SU-DHL-6 (cell line): Measurements from ENCODE around the gene ZBTB8OS.
"Not testable (repeated sequence)": the region's sequence is repeated elsewhere in the genome, so short reads cannot be mapped to it uniquely, and the experiment has no call there.

Source experiments
- H2AFZ ChIP-seq: fragments of 200-600 bp; sonication (generic); 2 replicates; pipeline ENCODE4 v1.6.1; 2014; ENCODE audit warnings: low read depth, mild to moderate bottlenecking, moderate library complexity, mixed read lengths, antibody characterized with exemption, low read length; ENCODE audit not compliant: severe bottlenecking
- H3F3A ChIP-seq: fragments of 200-600 bp; shearing (Covaris generic); 2 replicates; pipeline ENCODE4 v1.6.0; 2016; ENCODE audit warnings: antibody characterized with exemption, mild to moderate bottlenecking; ENCODE audit not compliant: insufficient read depth
- H3K27ac ChIP-seq: fragments of 200-600 bp; sonication (generic); 2 replicates; pipeline ENCODE4 v1.5.1; 2016; ENCODE audit warnings: low read depth, mild to moderate bottlenecking, low read length, moderate library complexity, mixed read lengths
- H3K27me3 ChIP-seq: fragments of 200-600 bp; sonication (generic), shearing (Covaris generic); 2 replicates; pipeline ENCODE4 v1.6.0; 2014; ENCODE audit warnings: mild to moderate bottlenecking, low read length
- H3K36me3 ChIP-seq: fragments of 200-600 bp; sonication (generic); 2 replicates; pipeline ENCODE4 v1.6.1; 2014; ENCODE audit warnings: mild to moderate bottlenecking, low read length, mixed read lengths
- H3K4me2 ChIP-seq: fragments of 300-600, 200-600 bp; shearing (Covaris generic), sonication (generic); 2 replicates; pipeline ENCODE4 v1.6.0; 2014; ENCODE audit warnings: low read length, low read depth, mild to moderate bottlenecking; ENCODE audit not compliant: poor library complexity, severe bottlenecking
- H3K4me3 ChIP-seq: fragments of 200-600 bp; sonication (generic); 2 replicates; pipeline ENCODE4 v1.5.1; 2014; ENCODE audit warnings: antibody characterized with exemption, low read length, mild to moderate bottlenecking, mixed read lengths; ENCODE audit not compliant: insufficient read depth, poor library complexity, severe bottlenecking
- H3K79me2 ChIP-seq: fragments of 200-600 bp; sonication (generic); 2 replicates; pipeline ENCODE4 v1.6.1; 2014; ENCODE audit warnings: mild to moderate bottlenecking, low read length, moderate library complexity; ENCODE audit not compliant: insufficient read depth
- H3K9ac ChIP-seq: fragments of 200-600 bp; sonication (generic); 2 replicates; pipeline ENCODE4 v1.7.0; 2014; ENCODE audit warnings: mild to moderate bottlenecking, low read length
- H3K9me2 ChIP-seq: fragments of 200-600 bp; sonication (generic); replicated peaks from 2 replicates; pipeline ENCODE4 v1.6.1; 2014; ENCODE audit warnings: low read length; ENCODE audit not compliant: insufficient read depth
- H3K9me3 ChIP-seq: fragments of 200-600 bp; sonication (generic); 2 replicates; pipeline ENCODE4 v1.6.1; 2014; ENCODE audit warnings: low read length, mixed read lengths; ENCODE audit not compliant: insufficient read depth
- H4K20me1 ChIP-seq: fragments of 200-600 bp; sonication (generic); 2 replicates; pipeline ENCODE4 v1.6.1; 2014; ENCODE audit warnings: low read depth, mild to moderate bottlenecking, antibody characterized with exemption, low read length, moderate library complexity, mixed read lengths
- CTCF ChIP-seq: fragments of 200-600 bp; sonication (generic); IDR thresholded peaks from one replicate; pipeline ENCODE4 v1.5.1; 2017; ENCODE audit warnings: antibody characterized with exemption, mild to moderate bottlenecking, low read length, moderate library complexity; ENCODE audit not compliant: insufficient read depth, poor library complexity, severe bottlenecking
- EZH2phosphoT487 ChIP-seq: fragments of 200-600 bp; sonication (generic), shearing (Covaris generic); conservative IDR thresholded peaks from 2 replicates; pipeline ENCODE4 v1.6.1; 2018; ENCODE audit warnings: mild to moderate bottlenecking, antibody characterized with exemption, low read length, moderate library complexity, mixed read lengths

Gene ZBTB8OS

DNA sequence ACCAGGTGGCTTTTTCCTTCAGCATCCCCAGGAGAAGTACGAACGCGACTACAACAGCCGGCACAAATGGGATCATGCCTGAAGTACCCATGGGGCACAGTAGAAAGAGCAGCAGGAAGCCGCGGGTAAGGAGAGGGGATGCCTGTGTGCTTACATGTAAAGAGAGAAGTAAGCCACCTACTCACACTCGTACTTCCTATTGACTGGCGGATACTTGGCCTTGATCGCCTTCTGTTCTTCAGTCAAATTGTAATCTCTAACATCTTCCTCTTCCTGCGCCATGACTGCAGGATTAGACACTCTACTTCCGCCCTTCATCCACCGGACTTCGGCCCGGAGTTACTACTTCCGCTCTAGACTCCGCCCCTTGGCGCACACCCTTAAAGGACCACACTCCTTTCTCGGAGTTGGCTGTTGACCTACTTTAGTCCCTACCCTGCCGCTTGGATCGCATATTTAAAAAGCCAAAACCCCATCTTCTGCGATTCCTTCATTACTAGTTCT lies at the start of gene ZBTB8OS:
Gene ZBTB8OS (minus strand): TSS at position 303 of the 504 bp plus-strand sequence. CDS start 21 bp downstream, at position 282.
- peak within 1 kb of the TSS; percentile 73 for H3K4me3 ChIP-seq
- peak within 1 kb of the TSS; percentile 88 for H3K9ac ChIP-seq
- no peaks in the 10 kb centered on the region for H3K9me2 ChIP-seq
- no peak for TF ChIP-seq EZH2phosphoT487
- no peak for TF ChIP-seq CTCF
- H3K36me3 ChIP-seq = peaks cover 35% of the 10 kb centered on the region
- H3K27me3 ChIP-seq = no peaks in the 10 kb centered on the region
- H3K9me3 ChIP-seq = no peaks in the 10 kb centered on the region
- H2AFZ ChIP-seq = no peak within 1 kb of the TSS
- H3F3A ChIP-seq = peaks cover 36% of the 10 kb centered on the region
- H3K4me2 ChIP-seq = peak within 1 kb of the TSS; percentile 99
- H3K79me2 ChIP-seq = peaks cover 85% of the 10 kb centered on the region
- H3K27ac ChIP-seq = peak within 1 kb of the TSS; percentile 97
- peaks cover 11% of the 10 kb centered on the region for H4K20me1 ChIP-seq

- not testable (repeated sequence) for H3F3A ChIP-seq, H3K27me3 ChIP-seq, H3K36me3 ChIP-seq, H3K79me2 ChIP-seq, H3K4me2 ChIP-seq, H3K9me2 ChIP-seq, H2AFZ ChIP-seq, H3K4me3 ChIP-seq, H4K20me1 ChIP-seq, H3K9ac ChIP-seq, H3K9me3 ChIP-seq, H3K27ac ChIP-seq
Measured at GRCh38 chr1:32696996-32697395, 46.6 kb upstream of the ZBTB8OS start.

- H3K4me3 ChIP-seq = no peak overlapping the region
- TF ChIP-seq EZH2phosphoT487 = no peak
- TF ChIP-seq CTCF = no peak
- no peaks in the 10 kb centered on the region for H3K9me2 ChIP-seq
- H3K9ac ChIP-seq = no peak overlapping the region
- H3K36me3 ChIP-seq = no peaks in the 10 kb centered on the region
- no peaks in the 10 kb centered on the region for H3F3A ChIP-seq
- no peaks in the 10 kb centered on the region for H3K9me3 ChIP-seq
- H3K27me3 ChIP-seq = no peaks in the 10 kb centered on the region
- H3K79me2 ChIP-seq = no peaks in the 10 kb centered on the region
- H4K20me1 ChIP-seq = no peaks in the 10 kb centered on the region
- no peak overlapping the region for H2AFZ ChIP-seq
- no peak overlapping the region for H3K27ac ChIP-seq
- no peak overlapping the region for H3K4me2 ChIP-seq
Measured at GRCh38 chr1:32696041-32696440, 45.7 kb upstream of the ZBTB8OS start.

DNA sequence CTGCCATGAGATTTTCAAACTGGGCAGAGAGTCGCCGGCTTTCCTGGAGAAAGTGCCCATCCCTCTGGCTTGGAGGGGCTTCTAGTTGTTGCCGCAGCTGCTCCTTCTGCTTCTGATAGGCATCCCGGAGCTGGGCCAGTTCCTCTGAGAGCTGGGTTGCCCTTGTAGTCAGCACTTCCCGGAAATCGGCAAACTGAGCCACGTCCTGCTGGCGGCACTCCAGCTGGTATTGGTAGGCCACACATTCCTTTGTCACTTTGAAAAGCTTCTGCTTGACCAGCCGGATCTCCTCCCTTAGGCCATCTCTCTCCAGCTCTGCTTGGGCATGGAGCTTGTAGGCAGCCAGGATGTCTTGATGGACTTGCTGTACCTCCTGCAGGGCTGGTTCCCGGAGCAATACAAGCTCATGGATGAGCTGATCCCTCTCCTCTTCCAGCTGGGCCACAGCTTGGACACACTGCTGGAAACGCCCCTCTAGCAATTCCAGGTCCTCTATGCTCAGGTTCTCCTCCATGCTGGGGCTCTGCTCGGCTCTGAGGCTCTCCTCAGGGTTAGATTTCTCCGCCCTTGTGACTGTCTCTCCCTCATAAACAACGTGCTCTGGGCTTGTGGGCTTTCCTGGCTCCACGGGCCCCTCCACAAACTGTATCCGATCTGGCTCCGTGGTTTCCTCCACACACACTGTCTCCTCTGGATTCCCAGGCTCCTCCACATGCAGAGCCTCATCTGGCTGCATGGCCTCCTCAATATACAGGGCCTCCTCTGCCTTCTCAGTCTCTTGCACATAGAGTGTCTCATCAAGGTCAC lies 45.0 kb upstream of the ZBTB8OS start:
- H3K27me3 ChIP-seq = no peaks in the 10 kb centered on the region
- H3K9ac ChIP-seq = no peak overlapping the region
- H3F3A ChIP-seq = no peaks in the 10 kb centered on the region
- no peaks in the 10 kb centered on the region for H3K9me3 ChIP-seq
- H3K36me3 ChIP-seq = no peaks in the 10 kb centered on the region
- no peaks in the 10 kb centered on the region for H3K79me2 ChIP-seq
- H2AFZ ChIP-seq = no peak overlapping the region
- no peak overlapping the region for H3K4me3 ChIP-seq
- H4K20me1 ChIP-seq = no peaks in the 10 kb centered on the region
- TF ChIP-seq EZH2phosphoT487 = no peak
- no peak for TF ChIP-seq CTCF
- no peaks in the 10 kb centered on the region for H3K9me2 ChIP-seq
- no peak overlapping the region for H3K4me2 ChIP-seq
- no peak overlapping the region for H3K27ac ChIP-seq
